Karpas-422 (cell line): ENCODE measurements around the gene DBH. TPM values are rescaled to one million over a fixed set of nuclear protein-coding genes. Genes with fewer than 3 reads are reported as not detected.
"Not testable (repeated sequence)": the region's sequence is repeated elsewhere in the genome, so short reads cannot be mapped to it uniquely, and the experiment has no call there.

Experiments
- DNase-seq: peaks from one replicate; pipeline ENCODE4 v3.0.0-alpha.2; 2015
- H2AFZ ChIP-seq: fragments of 200-600 bp; sonication (generic); 2 replicates; pipeline ENCODE4 v1.6.1; 2014; ENCODE audit warnings: antibody characterized with exemption, low read length, mixed read lengths
- H3K27ac ChIP-seq: fragments of 200-600 bp; sonication (generic); 2 replicates; pipeline ENCODE4 v1.5.1; 2014; ENCODE audit warnings: mild to moderate bottlenecking, low read length, moderate library complexity
- H3K27me3 ChIP-seq: fragments of 200-600 bp; sonication (generic); 2 replicates; pipeline ENCODE4 v1.6.1; 2014; ENCODE audit warnings: low read length, mixed read lengths
- H3K36me3 ChIP-seq: fragments of 200-600 bp; sonication (generic); 2 replicates; pipeline ENCODE4 v1.6.1; 2014; ENCODE audit warnings: low read length, mixed read lengths; ENCODE audit not compliant: insufficient read depth
- H3K4me1 ChIP-seq: fragments of 200-600 bp; sonication (generic); 2 replicates; pipeline ENCODE4 v1.6.1; 2014; ENCODE audit warnings: mild to moderate bottlenecking, low read length, mixed read lengths
- H3K4me2 ChIP-seq: fragments of 200-600 bp; sonication (generic); 2 replicates; pipeline ENCODE4 v1.6.1; 2014; ENCODE audit warnings: low read length, low read depth, mild to moderate bottlenecking; ENCODE audit not compliant: poor library complexity, severe bottlenecking
- H3K4me3 ChIP-seq: fragments of 200-600 bp; sonication (generic); 2 replicates; pipeline ENCODE4 v1.5.1; 2014; ENCODE audit warnings: mild to moderate bottlenecking, antibody characterized with exemption, low read length, mixed read lengths
- H3K79me2 ChIP-seq: fragments of 200-600 bp; sonication (generic); 2 replicates; pipeline ENCODE4 v1.6.1; 2014; ENCODE audit warnings: mild to moderate bottlenecking, low read length, mixed read lengths
- H3K9ac ChIP-seq: fragments of 200-600 bp; sonication (generic); 2 replicates; pipeline ENCODE4 v1.6.0; 2014; ENCODE audit warnings: low read length
- H3K9me2 ChIP-seq: fragments of 200-600 bp; sonication (generic), shearing (Covaris generic); replicated peaks from 2 replicates; pipeline ENCODE4 v1.6.0; 2014; ENCODE audit warnings: mild to moderate bottlenecking, low read length, moderate library complexity; ENCODE audit not compliant: insufficient read depth
- H3K9me3 ChIP-seq: fragments of 300-700, 200-600 bp; sonication (generic); 2 replicates; pipeline ENCODE4 v1.6.1; 2014; ENCODE audit warnings: low read length, mixed read lengths
- H4K20me1 ChIP-seq: fragments of 200-600 bp; sonication (generic); 2 replicates; pipeline ENCODE4 v1.6.1; 2014; ENCODE audit warnings: mild to moderate bottlenecking, antibody characterized with exemption, low read length, low read depth; ENCODE audit not compliant: insufficient read depth
- total RNA-seq: library from RNA; depleted of rRNA; stranded (reverse); fragments of >200 nt; shearing (Covaris generic); gene quantifications from 2 replicates; pipeline ENCODE4 v1.2.3, GENCODE V29; 2014; ENCODE audit warnings: low replicate concordance

Gene DBH
- total RNA-seq, 1 experiment from 2014 or later, result not detected

GRCh38 chr9:133621725-133622267 lies 14.4 kb upstream of the DBH start:
- Histone ChIP-seq H3K79me2 (no peaks in the 10 kb centered on the region), H3K9me3 (no peaks in the 10 kb centered on the region), H3K4me1 (0 out of 2 replicates have a peak, but pooled peaks cover 4% of the 10 kb centered on the region), H3K4me2 (no peak overlapping the region), H3K27ac (no peak overlapping the region), H3K9ac (no peak overlapping the region), H2AFZ (no peak overlapping the region), H3K4me3 (no peak overlapping the region), H3K9me2 (no peaks in the 10 kb centered on the region), H3K36me3 (no peaks in the 10 kb centered on the region), H3K27me3 (no peaks in the 10 kb centered on the region), H4K20me1 (no peaks in the 10 kb centered on the region)
- no peak for DNase-seq

- H3K4me1 ChIP-seq, result 0 out of 2 replicates have a peak, but pooled peaks cover 4% of the 10 kb centered on the region
- no peak overlapping the region for H3K4me3 ChIP-seq
- no peaks in the 10 kb centered on the region for H3K79me2 ChIP-seq
- H4K20me1 ChIP-seq, result no peaks in the 10 kb centered on the region
- H3K27ac ChIP-seq, result no peak overlapping the region
- no peak overlapping the region for H2AFZ ChIP-seq
- H3K9me2 ChIP-seq, result no peaks in the 10 kb centered on the region
- no peaks in the 10 kb centered on the region for H3K9me3 ChIP-seq
- no peak overlapping the region for H3K9ac ChIP-seq
- H3K4me2 ChIP-seq, result no peak overlapping the region
- DNase-seq, result no peak
- no peaks in the 10 kb centered on the region for H3K27me3 ChIP-seq
- H3K36me3 ChIP-seq, result no peaks in the 10 kb centered on the region
These were observed 13.6 kb upstream of the DBH start for GRCh38 chr9:133622555-133622954.

- H3K4me2 ChIP-seq, DNase-seq, H3K4me1 ChIP-seq, H3K4me3 ChIP-seq, H2AFZ ChIP-seq, H3K27ac ChIP-seq, H3K27me3 ChIP-seq, H3K9me2 ChIP-seq, H3K9ac ChIP-seq, H3K36me3 ChIP-seq, H4K20me1 ChIP-seq, H3K9me3 ChIP-seq, H3K79me2 ChIP-seq: not testable (repeated sequence)
These were observed 10.2 kb upstream of the DBH start for GRCh38 chr9:133626008-133626407.

GRCh38 chr9:133627341-133627740 lies 8.8 kb upstream of the DBH start:
- Histone ChIP-seq H3K9me3 (no peaks in the 10 kb centered on the region), H3K9ac (no peak overlapping the region), H3K4me3 (no peak overlapping the region), H3K9me2 (no peaks in the 10 kb centered on the region), H2AFZ (no peak overlapping the region), H3K4me1 (no peaks in the 10 kb centered on the region), H4K20me1 (no peaks in the 10 kb centered on the region), H3K4me2 (no peak overlapping the region), H3K27me3 (no peaks in the 10 kb centered on the region), H3K27ac (no peak overlapping the region), H3K36me3 (no peaks in the 10 kb centered on the region), H3K79me2 (no peaks in the 10 kb centered on the region)
- DNase-seq, result no peak

GRCh38 chr9:133628766-133629165 lies 7.4 kb upstream of the DBH start:
- Histone ChIP-seq H3K9ac (no peak overlapping the region), H4K20me1 (no peaks in the 10 kb centered on the region), H3K79me2 (no peaks in the 10 kb centered on the region), H3K9me2 (no peaks in the 10 kb centered on the region), H2AFZ (no peak overlapping the region), H3K4me2 (no peak overlapping the region), H3K4me1 (no peaks in the 10 kb centered on the region), H3K9me3 (no peaks in the 10 kb centered on the region), H3K27me3 (no peaks in the 10 kb centered on the region), H3K36me3 (no peaks in the 10 kb centered on the region), H3K27ac (no peak overlapping the region), H3K4me3 (no peak overlapping the region)
- DNase-seq, result no peak

- Histone ChIP-seq H4K20me1 (no peaks in the 10 kb centered on the region), H3K9me2 (no peaks in the 10 kb centered on the region), H3K36me3 (no peaks in the 10 kb centered on the region), H3K79me2 (no peaks in the 10 kb centered on the region), H2AFZ (no peak overlapping the region), H3K9me3 (no peaks in the 10 kb centered on the region), H3K27ac (no peak overlapping the region), H3K9ac (no peak overlapping the region), H3K4me3 (no peak overlapping the region), H3K4me1 (no peaks in the 10 kb centered on the region), H3K4me2 (no peak overlapping the region), H3K27me3 (no peaks in the 10 kb centered on the region)
- DNase-seq, result no peak
These were observed 6.7 kb upstream of the DBH start for GRCh38 chr9:133629221-133630110.

- Histone ChIP-seq H3K9me2 (no peaks in the 10 kb centered on the region), H3K4me1 (no peaks in the 10 kb centered on the region), H3K27ac (no peak overlapping the region), H3K9me3 (no peaks in the 10 kb centered on the region), H3K36me3 (no peaks in the 10 kb centered on the region), H3K4me3 (no peak overlapping the region), H3K4me2 (no peak overlapping the region), H2AFZ (no peak overlapping the region), H4K20me1 (no peaks in the 10 kb centered on the region), H3K9ac (no peak overlapping the region), H3K79me2 (no peaks in the 10 kb centered on the region), H3K27me3 (no peaks in the 10 kb centered on the region)
- DNase-seq, result no peak
These were observed 5.1 kb upstream of the DBH start for GRCh38 chr9:133631111-133631510.

- no peak overlapping the region for H3K27ac ChIP-seq
- no peaks in the 10 kb centered on the region for H4K20me1 ChIP-seq
- H3K27me3 ChIP-seq, result no peaks in the 10 kb centered on the region
- DNase-seq, result no peak
- no peak overlapping the region for H3K4me3 ChIP-seq
- no peaks in the 10 kb centered on the region for H3K9me2 ChIP-seq
- H3K9ac ChIP-seq, result no peak overlapping the region
- no peaks in the 10 kb centered on the region for H3K79me2 ChIP-seq
- H3K4me1 ChIP-seq, result no peaks in the 10 kb centered on the region
- no peaks in the 10 kb centered on the region for H3K9me3 ChIP-seq
- no peak overlapping the region for H2AFZ ChIP-seq
- no peak overlapping the region for H3K4me2 ChIP-seq
- no peaks in the 10 kb centered on the region for H3K36me3 ChIP-seq
These were observed 3.1 kb upstream of the DBH start for GRCh38 chr9:133632806-133633680.
